ENCODE data around the gene FOCAD. TPM values are rescaled to one million over a fixed set of nuclear protein-coding genes. Genes with fewer than 3 reads are reported as not detected.

Gene FOCAD
- total RNA-seq, 1 experiment from 2014 or later = 43.3 TPM

GRCh38 chr9:20646656-20647055 lies 37.4 kb upstream of the FOCAD start:
- Histone ChIP-seq H3K18ac (ENCODE audit: insufficient read length, low read depth, low read length) (no peak overlapping the region), H2AFZ (ENCODE audit: low read length) (no peak overlapping the region), H3K4me1 (ENCODE audit: insufficient read depth, low read length) (peaks cover 2% of the 10 kb centered on the region; the same call in 1 of the 2 replicates), H3K79me2 (ENCODE audit: insufficient read depth, low read length) (no peaks in the 10 kb centered on the region), H3T11ph (ENCODE audit: low read length) (no peak overlapping the region), H3K9me3 (ENCODE audit: control insufficient read depth, low read depth, low read length) (no peaks in the 10 kb centered on the region), H4K20me1 (ENCODE audit: control insufficient read depth, insufficient read depth, insufficient read length) (no peaks in the 10 kb centered on the region), H2BK15ac (ENCODE audit: low read depth, low read length) (no peak overlapping the region), H3K23me2 (ENCODE audit: insufficient read length, low read depth, low read length, poor library complexity, severe bottlenecking) (no peaks in the 10 kb centered on the region), H3K4ac (ENCODE audit: low read depth, low read length) (no peak overlapping the region), H2BK12ac (ENCODE audit: insufficient read length, low read depth, low read length) (no peak overlapping the region), H3K14ac (ENCODE audit: insufficient read depth, low read length) (no peak overlapping the region), H3K4me2 (ENCODE audit: insufficient read depth, insufficient read length, low read length) (no peak overlapping the region), H3K23ac (ENCODE audit: insufficient read length, low read depth, low read length) (no peak overlapping the region), H3K56ac (ENCODE audit: insufficient read length, low read depth, low read length) (no peak overlapping the region), H4K5ac (ENCODE audit: insufficient read length, low read depth, low read length) (no peak overlapping the region), H4K91ac (ENCODE audit: insufficient read length, low read depth, low read length) (no peak overlapping the region), H3K27ac (ENCODE audit: insufficient read length, low read depth, low read length) (no peak overlapping the region), H2AK5ac (ENCODE audit: insufficient read length, low read length) (no peak overlapping the region), H2BK5ac (ENCODE audit: insufficient read length, low read length) (no peak overlapping the region), H2BK120ac (ENCODE audit: low read depth, low read length, poor library complexity, severe bottlenecking) (no peak overlapping the region), H3K9ac (ENCODE audit: extremely low read depth, insufficient read length, low read length) (no peak overlapping the region), H4K8ac (replicated peaks; ENCODE audit: insufficient read length, low read depth, low read length) (no peak overlapping the region), H3K79me1 (ENCODE audit: insufficient read depth, low read depth, low read length, poor library complexity, severe bottlenecking) (no peaks in the 10 kb centered on the region), H3K27me3 (ENCODE audit: insufficient read depth, low read length) (no peaks in the 10 kb centered on the region), H2BK20ac (ENCODE audit: low read depth, low read length, poor library complexity, severe bottlenecking) (no peak overlapping the region)
- TF ChIP-seq CTCF (conservative IDR thresholded peaks at IDR 0.05) = no peak
- DNase-seq = no peak
- Mint-ChIP-seq H3K36me3 (ENCODE audit: insufficient read depth in 1 of 3, low read depth in 3 of 3) (no peaks in the 10 kb centered on the region), H3K9me3 (no peaks in the 10 kb centered on the region), H3K27me3 (ENCODE audit: low read depth) (no peaks in the 10 kb centered on the region), H3K4me1 (peaks cover 6 to 9% of the 10 kb centered on the region in 2 experiments), H3K27ac (no peak overlapping the region), H3K4me3 (no peak overlapping the region)
- WGBS (ENCODE audit: extremely low coverage, insufficient read length, low lambda C conversion rate) = no CpG with 5 or more reads among the region's 4 CpGs
